NB4 (cell line): ENCODE measurements around the gene KIF21A.
"Not testable (repeated sequence)": the region's sequence is repeated elsewhere in the genome, so short reads cannot be mapped to it uniquely, and the experiment has no call there.

Experiments
- TF ChIP-seq, protein P1 (sequence below): IDR thresholded peaks from one replicate; pipeline ENCODE4 v1.5.1; 2012; ENCODE audit warnings: low read depth, low read length
- TF ChIP-seq, protein P2 (sequence below): IDR thresholded peaks from 2 replicates; pipeline ENCODE4 v1.6.1; 2011; ENCODE audit warnings: low read depth, low read length

DNA sequence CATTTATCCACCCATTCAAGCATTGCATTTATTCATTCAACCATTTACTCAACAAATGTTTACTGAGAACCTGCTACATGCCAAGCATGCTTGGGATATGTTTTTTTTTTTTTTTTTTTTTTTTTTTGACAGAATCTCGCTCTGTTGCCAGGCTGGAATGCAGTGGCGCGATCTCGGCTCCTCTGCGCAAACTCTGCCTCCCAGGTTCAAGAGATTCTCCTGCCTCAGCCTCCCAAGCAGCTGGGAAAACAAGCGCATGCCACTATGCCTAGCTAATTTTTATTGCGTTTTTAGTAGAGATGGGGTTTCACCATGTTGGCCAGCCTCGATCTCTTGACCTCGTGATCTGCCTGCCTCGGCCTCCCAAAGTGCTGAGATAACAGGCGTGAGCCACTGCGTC is 147.3 kb downstream of the KIF21A start:
- TF ChIP-seq, protein P1, sequence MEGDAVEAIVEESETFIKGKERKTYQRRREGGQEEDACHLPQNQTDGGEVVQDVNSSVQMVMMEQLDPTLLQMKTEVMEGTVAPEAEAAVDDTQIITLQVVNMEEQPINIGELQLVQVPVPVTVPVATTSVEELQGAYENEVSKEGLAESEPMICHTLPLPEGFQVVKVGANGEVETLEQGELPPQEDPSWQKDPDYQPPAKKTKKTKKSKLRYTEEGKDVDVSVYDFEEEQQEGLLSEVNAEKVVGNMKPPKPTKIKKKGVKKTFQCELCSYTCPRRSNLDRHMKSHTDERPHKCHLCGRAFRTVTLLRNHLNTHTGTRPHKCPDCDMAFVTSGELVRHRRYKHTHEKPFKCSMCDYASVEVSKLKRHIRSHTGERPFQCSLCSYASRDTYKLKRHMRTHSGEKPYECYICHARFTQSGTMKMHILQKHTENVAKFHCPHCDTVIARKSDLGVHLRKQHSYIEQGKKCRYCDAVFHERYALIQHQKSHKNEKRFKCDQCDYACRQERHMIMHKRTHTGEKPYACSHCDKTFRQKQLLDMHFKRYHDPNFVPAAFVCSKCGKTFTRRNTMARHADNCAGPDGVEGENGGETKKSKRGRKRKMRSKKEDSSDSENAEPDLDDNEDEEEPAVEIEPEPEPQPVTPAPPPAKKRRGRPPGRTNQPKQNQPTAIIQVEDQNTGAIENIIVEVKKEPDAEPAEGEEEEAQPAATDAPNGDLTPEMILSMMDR = not testable (repeated sequence)
- TF ChIP-seq, protein P2, sequence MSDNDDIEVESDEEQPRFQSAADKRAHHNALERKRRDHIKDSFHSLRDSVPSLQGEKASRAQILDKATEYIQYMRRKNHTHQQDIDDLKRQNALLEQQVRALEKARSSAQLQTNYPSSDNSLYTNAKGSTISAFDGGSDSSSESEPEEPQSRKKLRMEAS = not testable (repeated sequence)
